ENCODE data around the gene SEMA5A. TPM values are rescaled to one million over a fixed set of nuclear protein-coding genes. Genes with fewer than 3 reads are reported as not detected.

The SEMA5A gene
- total and polyA plus RNA-seq, 2 of the 8 experiments (the other 6 are each of a cell fraction or from before 2014, with no cell fraction given), result 5.3 to 8.9 TPM

- no peak overlapping the region for H4K5ac ChIP-seq (ENCODE audit: insufficient read length, low read depth, low read length)
- no peak overlapping the region for H3K9ac ChIP-seq (replicated peaks in 1 of 4; ENCODE audit: extremely low read depth in 1 of 4, low read depth in 3 of 4, low read length in 3 of 4)
- no peak overlapping the region for H3K23ac ChIP-seq (ENCODE audit: insufficient read length)
- H3K56ac ChIP-seq (replicated peaks; ENCODE audit: insufficient read length, low read depth, low read length), result no peak overlapping the region
- no peak overlapping the region for H2BK5ac ChIP-seq (ENCODE audit: low read depth, low read length)
- H4K91ac ChIP-seq (replicated peaks; ENCODE audit: insufficient read length, low read length), result no peak overlapping the region
- POLR2A ChIA-PET (ENCODE audit: partially characterized antibody), result no interaction called here
- no peaks in the 10 kb centered on the region for H4K20me1 ChIP-seq (replicated peaks in 1 of 2; ENCODE audit: control insufficient read depth in 1 of 2, insufficient read depth in 2 of 2, low read length in 2 of 2)
- H2BK12ac ChIP-seq (ENCODE audit: low read depth, low read length), result no peak overlapping the region
- no peaks in the 10 kb centered on the region for H3K79me1 ChIP-seq (ENCODE audit: low read depth, low read length)
- TF ChIP-seq SP4 (IDR thresholded peaks at IDR 0.05; ENCODE audit: low read length) (no peak), NRF1 (IDR thresholded peaks at IDR 0.05; ENCODE audit: low read depth, low read length) (no peak), TBP (IDR thresholded peaks at IDR 0.05; ENCODE audit: low read depth, low read length) (no peak), USF2 (IDR thresholded peaks at IDR 0.05; ENCODE audit: low read length) (no peak)
- H3K4me2 ChIP-seq (ENCODE audit: insufficient read depth in 1 of 2, low read depth in 2 of 2, low read length in 2 of 2), result no peak overlapping the region
- no peak for DNase-seq (ENCODE audit: low read depth in 1 of 2, low spot score in 2 of 2)
- H3K9me3 ChIP-seq (ENCODE audit: insufficient read depth in 2 of 2, low read depth in 1 of 2, low read length in 1 of 2), result no peaks in the 10 kb centered on the region
- CTCF ChIA-PET (ENCODE audit: partially characterized antibody), result no interaction called here
- H3K36me3 ChIP-seq (ENCODE audit: control insufficient read depth in 2 of 4, insufficient read depth in 4 of 4, low read length in 3 of 4), result no peaks in the 10 kb centered on the region; a peak in 1 of 8 replicates
- no peaks in the 10 kb centered on the region for H3K79me2 ChIP-seq (ENCODE audit: control insufficient read depth in 1 of 2, insufficient read depth in 2 of 2, low read length in 2 of 2)
- H3K23me2 ChIP-seq (ENCODE audit: low read depth, low read length), result no peaks in the 10 kb centered on the region
- H2BK20ac ChIP-seq (ENCODE audit: low read length), result no peak overlapping the region
- H2AFZ ChIP-seq (ENCODE audit: low read length), result no peak overlapping the region
- no peaks in the 10 kb centered on the region for H3K4me1 ChIP-seq (replicated peaks in 1 of 4; ENCODE audit: control insufficient read depth in 3 of 4, insufficient read depth in 4 of 4, low read length in 3 of 4)
- no peak overlapping the region for H2AK5ac ChIP-seq (ENCODE audit: low read depth, low read length)
- no peak overlapping the region for H2BK15ac ChIP-seq (ENCODE audit: low read length)
- no peak overlapping the region for H3K14ac ChIP-seq (ENCODE audit: insufficient read length)
- H4K8ac ChIP-seq (ENCODE audit: extremely low read depth, insufficient read depth, low read length), result no peak overlapping the region
- no peak overlapping the region for H3K27ac ChIP-seq (ENCODE audit: low read depth, low read length)
- no peak overlapping the region for H3K4ac ChIP-seq (replicated peaks; ENCODE audit: insufficient read length, low read depth, low read length)
- no peak overlapping the region for H3K18ac ChIP-seq (ENCODE audit: extremely low read depth, low read length)
- FAIRE-seq, result no peak
- H2BK120ac ChIP-seq (replicated peaks; ENCODE audit: low read depth, low read length), result no peak overlapping the region
- WGBS, 2 experiments (ENCODE audit: extremely low coverage in 1 of 2, insufficient coverage in 1 of 2, insufficient read length in 1 of 2, insufficient replicate concordance in 2 of 2, low coverage in 1 of 2, low lambda C conversion rate in 2 of 2, missing lambda C conversion rate in 1 of 2), result 90% methylated on average over 1 of the region's 1 CpG; no CpG with 5 or more reads in 1 of the 2 experiments
- H3K4me3 ChIP-seq (ENCODE audit: extremely low read depth in 1 of 4, insufficient read depth in 2 of 4, low read depth in 3 of 4, low read length in 4 of 4), result no peak overlapping the region
- no peaks in the 10 kb centered on the region for H3K27me3 ChIP-seq (replicated peaks in 1 of 4; ENCODE audit: control insufficient read depth in 3 of 4, extremely low read depth in 1 of 4, insufficient read depth in 3 of 4, low read length in 3 of 4)
These were observed 163.4 kb downstream of the SEMA5A start for GRCh38 chr5:9382522-9382921.

All from H1 (cell line).